A549 (cell line): ENCODE measurements around the gene FAAP100. TPM values are rescaled to one million over a fixed set of nuclear protein-coding genes. Genes with fewer than 3 reads are reported as not detected.

Source experiments
- ATAC-seq, 2 experiments: fragments of 200-7000 bp in 1 of 2; fragments of >200 bp in 1 of 2; cut with Nextera tagmentation in 1 of 2; cut with Tn5 transposase in 1 of 2; 3 replicates each; pipeline versions ENCODE4 v1.8.0 to v1.9.1; 2018 to 2020; ENCODE audit warnings: mild to moderate bottlenecking in 1 of 2, moderate library complexity in 1 of 2
- CTCF ChIA-PET: fragments of 300-600 bp; sonication (Branson Sonifier 250); formaldehyde crosslinking; extraction: SDS; loops from one replicate; lab custom pipeline; 2021; ENCODE audit warnings: antibody characterized with exemption, inconsistent platforms; lab: Yijun Ruan, JAX
- POLR2A ChIA-PET: fragments of 350-600 bp; formaldehyde crosslinking; extraction: SDS; loops from one replicate; lab custom pipeline; 2021; ENCODE audit warnings: antibody characterized with exemption, inconsistent platforms; lab: Yijun Ruan, JAX
- DNase-seq, 2 experiments: peaks; one replicate each; pipeline versions ENCODE4 v3.0.0 to v3.0.0-alpha.2; 2011 to 2016; ENCODE audit warnings: low read depth in 1 of 2, low spot score in 1 of 2
- FAIRE-seq: peaks from 2 replicates; lab custom pipeline; 2011; peaks lifted over from hg19 to GRCh38; lab: Jason Lieb, UNC
- H3K27ac ChIP-seq, 2 experiments: fragments of >200 bp; sonication (Bioruptor Twin); formaldehyde crosslinking; 3 replicates each; pipeline ENCODE4 v1.5.1; 2016 to 2017
- H3K4me1 ChIP-seq: fragments of >200 bp; sonication (Bioruptor Twin); formaldehyde crosslinking; 3 replicates; pipeline ENCODE4 v1.6.1; 2016
- H3K4me2 ChIP-seq: fragments of >200 bp; sonication (Bioruptor Twin); formaldehyde crosslinking; 3 replicates; pipeline ENCODE4 v1.6.1; 2016
- H3K4me3 ChIP-seq: fragments of >200 bp; sonication (Bioruptor Twin); formaldehyde crosslinking; 3 replicates; pipeline ENCODE4 v1.5.1; 2016
- H3K9me3 ChIP-seq: fragments of >200 bp; sonication (Bioruptor Twin); formaldehyde crosslinking; 3 replicates; pipeline ENCODE4 v1.6.1; 2016
- BCL3 ChIP-seq: fragments of >200 bp; sonication (Bioruptor Twin); formaldehyde crosslinking; IDR thresholded peaks from 3 replicates; pipeline ENCODE4 v1.6.1; 2016
- CBX2 ChIP-seq: fragments of 200-600 bp; sonication (generic); IDR thresholded peaks from 2 replicates; pipeline ENCODE4 v1.6.1; 2016; ENCODE audit warnings: low read depth, mild to moderate bottlenecking, borderline replicate concordance
- CHD2 ChIP-seq: fragments of 150-350 bp; IDR thresholded peaks from 2 replicates; pipeline ENCODE4 v1.6.1; 2014; ENCODE audit warnings: low read length; ENCODE audit not compliant: partially characterized antibody
- CTCF ChIP-seq: fragments of >200 bp; sonication (Bioruptor Twin); formaldehyde crosslinking; IDR thresholded peaks from 3 replicates; pipeline ENCODE4 v1.5.1; 2016
- EHMT2 ChIP-seq: fragments of 200-600 bp; sonication (generic); IDR thresholded peaks from 2 replicates; pipeline ENCODE4 v1.6.1; 2016; ENCODE audit warnings: antibody characterized with exemption, low read depth, mild to moderate bottlenecking, moderate library complexity
- ELK1 ChIP-seq: fragments of 150-350 bp; IDR thresholded peaks from 2 replicates; pipeline ENCODE4 v1.6.1; 2014; ENCODE audit warnings: low read depth, mild to moderate bottlenecking, low read length
- FOSB ChIP-seq: fragments of 250-450 bp; sonication (Bioruptor Pico); IDR thresholded peaks from 2 replicates; pipeline ENCODE4 v1.5.0; 2020; ENCODE audit warnings: mild to moderate bottlenecking, moderate library complexity
- HEYL ChIP-seq: fragments of 250-450 bp; sonication (Bioruptor Pico); IDR thresholded peaks from 2 replicates; pipeline ENCODE4 v1.8.0; 2021; ENCODE audit warnings: mild to moderate bottlenecking, moderate library complexity
- JUN ChIP-seq, 2 experiments: fragments of >200 bp; sonication (Bioruptor Twin); formaldehyde crosslinking; IDR thresholded peaks; 2 replicates in 1 of 2; 3 replicates in 1 of 2; pipeline ENCODE4 v1.6.1; 2016 to 2017
- JUNB ChIP-seq: fragments of >200 bp; sonication (Bioruptor Twin); formaldehyde crosslinking; IDR thresholded peaks from 2 replicates; pipeline ENCODE4 v1.6.1; 2016
- KDM5A ChIP-seq: fragments of 200-600 bp; sonication (generic); IDR thresholded peaks from 2 replicates; pipeline ENCODE4 v1.6.1; 2016; ENCODE audit warnings: antibody characterized with exemption, mild to moderate bottlenecking
- MAZ ChIP-seq: fragments of 150-350 bp; IDR thresholded peaks from 2 replicates; pipeline ENCODE4 v1.6.1; 2014; ENCODE audit warnings: antibody characterized with exemption, low read depth, low read length, borderline replicate concordance
- MYC ChIP-seq: IDR thresholded peaks from 2 replicates; pipeline ENCODE4 v1.6.1; 2012; ENCODE audit warnings: mild to moderate bottlenecking, inconsistent platforms, low read length, improper control_type of control experiment, borderline replicate concordance
- PBX3 ChIP-seq: IDR thresholded peaks from 2 replicates; pipeline ENCODE4 v1.6.1; 2012
- PHF8 ChIP-seq: fragments of 200-600 bp; sonication (generic); IDR thresholded peaks from 2 replicates; pipeline ENCODE4 v1.6.1; 2016; ENCODE audit warnings: low read depth, mild to moderate bottlenecking, antibody characterized with exemption, moderate library complexity, borderline replicate concordance
- POLR2A ChIP-seq: IDR thresholded peaks from 2 replicates; pipeline ENCODE4 v1.6.1; 2012; ENCODE audit warnings: mild to moderate bottlenecking, low read length
- RARB ChIP-seq: fragments of 250-450 bp; sonication (Bioruptor Pico); IDR thresholded peaks from 2 replicates; pipeline ENCODE4 v1.8.0; 2021; ENCODE audit warnings: mild to moderate bottlenecking, moderate library complexity
- TFCP2L1 ChIP-seq: fragments of 250-450 bp; sonication (Bioruptor Pico); IDR thresholded peaks from 2 replicates; pipeline ENCODE4 v1.5.0; 2021; ENCODE audit warnings: mild to moderate bottlenecking
- TP53 ChIP-seq: fragments of 250-450 bp; sonication (Bioruptor Pico); IDR thresholded peaks from 2 replicates; pipeline ENCODE4 v1.5.0; 2021; ENCODE audit warnings: mild to moderate bottlenecking, moderate library complexity
- USF2 ChIP-seq: fragments of 450-650 bp; IDR thresholded peaks from 2 replicates; pipeline ENCODE4 v1.6.1; 2014; ENCODE audit warnings: antibody characterized with exemption
- ZC3H11A ChIP-seq: fragments of 450-650 bp; IDR thresholded peaks from 2 replicates; pipeline ENCODE4 v1.6.1; 2014; ENCODE audit warnings: antibody characterized with exemption, mild to moderate bottlenecking
- WGBS: methylation state at CpG from one replicate; pipeline ENCODE4 v1.1.6; 2017; ENCODE audit errors: missing lambda C conversion rate; 5-methylcytosine and 5-hydroxymethylcytosine counted together
- polyA plus RNA-seq, 4 experiments: library from polyadenylated mRNA; depleted of rRNA in 3 of 4; stranded (reverse); fragments of >200 nt; fragmentation: RNase III in 1 of 4; extraction: RNeasy Plus Mini Kit Qiagen cat#74134 plus additional on column Dnase treatment in 1 of 4; gene quantifications; 2 replicates in 3 of 4; 3 replicates in 1 of 4; pipeline ENCODE4 v1.2.3, GENCODE V29; 2011 to 2017
- TF ChIP-seq, protein P1 (sequence below): fragments of 200-600 bp; sonication (generic); IDR thresholded peaks from 2 replicates; pipeline ENCODE4 v1.6.1; 2016; ENCODE audit warnings: antibody characterized with exemption, mild to moderate bottlenecking, moderate library complexity
- TF ChIP-seq, protein P2 (sequence below): IDR thresholded peaks from 2 replicates; pipeline ENCODE4 v1.6.1; 2012; ENCODE audit warnings: low read depth, borderline replicate concordance

The FAAP100 gene
- polyA plus RNA-seq, 2 of the 4 experiments (the other 2 are of a cell fraction) = 5.4 to 16.8 TPM

DNA sequence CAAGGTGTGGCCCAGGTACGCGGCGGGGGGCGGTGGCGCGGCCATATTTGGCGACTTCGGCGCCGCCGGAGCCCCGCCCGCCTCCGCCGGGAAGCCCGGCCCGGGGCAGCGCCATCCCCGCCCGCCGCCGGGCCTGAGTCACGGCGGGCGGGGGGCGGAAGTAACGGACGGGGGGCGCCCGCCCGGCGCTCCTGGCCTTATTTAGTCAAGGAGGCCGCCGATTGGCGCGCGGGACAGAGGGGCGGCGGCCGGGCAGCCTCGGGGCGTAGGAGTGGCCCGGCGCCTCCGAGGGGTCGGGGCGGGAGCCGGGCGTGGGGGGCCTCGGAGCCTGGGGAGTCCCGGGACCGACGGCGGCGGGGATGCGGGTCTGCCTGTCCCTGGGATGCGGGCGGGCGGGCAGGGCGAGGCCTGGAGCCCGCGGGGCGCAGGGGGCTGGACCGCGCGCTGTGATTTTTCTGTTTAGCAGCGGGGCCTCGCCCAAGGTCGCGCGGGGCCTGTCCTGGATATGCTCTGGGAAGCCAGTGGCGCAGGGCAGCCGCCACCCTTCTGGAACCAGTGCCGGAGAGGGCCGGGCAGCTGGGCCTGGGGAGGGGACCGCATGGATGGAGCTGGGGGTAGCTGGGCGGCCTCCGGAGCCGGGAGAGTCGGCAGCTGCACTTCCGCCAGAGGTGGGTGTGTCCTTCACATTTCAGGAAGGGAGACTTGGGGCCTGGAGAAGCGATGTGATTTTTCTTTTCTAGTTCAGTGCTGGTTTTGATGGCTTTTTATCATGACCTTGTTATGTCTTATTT lies 37.2 kb downstream of the FAAP100 start (continued):
- TF ChIP-seq MYC = peak; percentile 91
- TF ChIP-seq USF2 = no peak
- TF ChIP-seq CBX2 = no peak
- no peak for TF ChIP-seq FOSB (CRISPR knock-in tag)
- TF ChIP-seq JUNB = no peak
- TF ChIP-seq, protein P1, sequence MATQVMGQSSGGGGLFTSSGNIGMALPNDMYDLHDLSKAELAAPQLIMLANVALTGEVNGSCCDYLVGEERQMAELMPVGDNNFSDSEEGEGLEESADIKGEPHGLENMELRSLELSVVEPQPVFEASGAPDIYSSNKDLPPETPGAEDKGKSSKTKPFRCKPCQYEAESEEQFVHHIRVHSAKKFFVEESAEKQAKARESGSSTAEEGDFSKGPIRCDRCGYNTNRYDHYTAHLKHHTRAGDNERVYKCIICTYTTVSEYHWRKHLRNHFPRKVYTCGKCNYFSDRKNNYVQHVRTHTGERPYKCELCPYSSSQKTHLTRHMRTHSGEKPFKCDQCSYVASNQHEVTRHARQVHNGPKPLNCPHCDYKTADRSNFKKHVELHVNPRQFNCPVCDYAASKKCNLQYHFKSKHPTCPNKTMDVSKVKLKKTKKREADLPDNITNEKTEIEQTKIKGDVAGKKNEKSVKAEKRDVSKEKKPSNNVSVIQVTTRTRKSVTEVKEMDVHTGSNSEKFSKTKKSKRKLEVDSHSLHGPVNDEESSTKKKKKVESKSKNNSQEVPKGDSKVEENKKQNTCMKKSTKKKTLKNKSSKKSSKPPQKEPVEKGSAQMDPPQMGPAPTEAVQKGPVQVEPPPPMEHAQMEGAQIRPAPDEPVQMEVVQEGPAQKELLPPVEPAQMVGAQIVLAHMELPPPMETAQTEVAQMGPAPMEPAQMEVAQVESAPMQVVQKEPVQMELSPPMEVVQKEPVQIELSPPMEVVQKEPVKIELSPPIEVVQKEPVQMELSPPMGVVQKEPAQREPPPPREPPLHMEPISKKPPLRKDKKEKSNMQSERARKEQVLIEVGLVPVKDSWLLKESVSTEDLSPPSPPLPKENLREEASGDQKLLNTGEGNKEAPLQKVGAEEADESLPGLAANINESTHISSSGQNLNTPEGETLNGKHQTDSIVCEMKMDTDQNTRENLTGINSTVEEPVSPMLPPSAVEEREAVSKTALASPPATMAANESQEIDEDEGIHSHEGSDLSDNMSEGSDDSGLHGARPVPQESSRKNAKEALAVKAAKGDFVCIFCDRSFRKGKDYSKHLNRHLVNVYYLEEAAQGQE = no peak
- TF ChIP-seq TP53 = 0 out of 2 replicates have a peak, but pooled peaks have one; percentile 65
- no peak for TF ChIP-seq CTCF
- TF ChIP-seq CHD2 = no peak
- TF ChIP-seq EHMT2 = no peak
- TF ChIP-seq PBX3 = peak; percentile 51; the same call in 1 of the 2 replicates
- TF ChIP-seq MAZ = no peak; the same call in 1 of the 2 replicates
- TF ChIP-seq, protein P2, sequence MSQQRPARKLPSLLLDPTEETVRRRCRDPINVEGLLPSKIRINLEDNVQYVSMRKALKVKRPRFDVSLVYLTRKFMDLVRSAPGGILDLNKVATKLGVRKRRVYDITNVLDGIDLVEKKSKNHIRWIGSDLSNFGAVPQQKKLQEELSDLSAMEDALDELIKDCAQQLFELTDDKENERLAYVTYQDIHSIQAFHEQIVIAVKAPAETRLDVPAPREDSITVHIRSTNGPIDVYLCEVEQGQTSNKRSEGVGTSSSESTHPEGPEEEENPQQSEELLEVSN = no peak
- no peak for TF ChIP-seq RARB (CRISPR knock-in tag)
- TF ChIP-seq JUN (IDR thresholded peaks at IDR 0.05) = peak; percentile 71 to 90; a peak in 4 of 5 replicates
- peak; percentile 55; the same call in 1 of the 2 replicates for TF ChIP-seq TFCP2L1 (CRISPR knock-in tag)
- peak; percentile 37; the same call in 1 of the 2 replicates for TF ChIP-seq PHF8
- no peak for TF ChIP-seq ZC3H11A
- no peak for TF ChIP-seq HEYL (CRISPR knock-in tag)

GRCh38 chr17:81514489-81514738 lies 37.7 kb downstream of the FAAP100 start:
- no peak for DNase-seq
- no peak; a peak in 1 of 6 replicates for ATAC-seq
- 3% methylated on average over 7 of the region's 34 CpGs for WGBS
- Histone ChIP-seq H3K27ac (peak overlapping the region; percentile 99), H3K4me1 (peaks cover 33% of the 10 kb centered on the region), H3K9me3 (no peaks in the 10 kb centered on the region), H3K4me2 (peak overlapping the region; percentile 87), H3K4me3 (peak overlapping the region; percentile 83)
- POLR2A ChIA-PET = interaction anchor here (0.7 to 1.4 kb wide), 4 partner anchors 20 to 119 kb away, joined by 3 to 5 read pairs (median 4); partner anchors contain the start of gene BAHCC1
- FAIRE-seq = no peak
- TF ChIP-seq PHF8 (peak; percentile 29; the same call in 1 of the 2 replicates), ELK1 (no peak), JUN (IDR thresholded peaks at IDR 0.05) (0 out of 5 replicates have a peak, but pooled peaks of 1 of the 2 experiments have one; percentile 81), KDM5A (no peak), POLR2A (0 out of 2 replicates have a peak, but pooled peaks have one; percentile 13), BCL3 (0 out of 3 replicates have a peak, but pooled peaks have one; percentile 31), CTCF (no peak)
- CTCF ChIA-PET = interaction anchor here (0.6 to 4.7 kb wide), 3 partner anchors 12 to 86 kb away, joined by 4 to 30 read pairs (median 18); no protein-coding TSS in a partner anchor
